Measurements from ENCODE around the gene LRIT2. TPM values are rescaled to one million over a fixed set of nuclear protein-coding genes. Genes with fewer than 3 reads are reported as not detected.
"Not testable (repeated sequence)": the region's sequence is repeated elsewhere in the genome, so short reads cannot be mapped to it uniquely, and the experiment has no call there.

The LRIT2 gene
- total RNA-seq, 1 donor from 2014 or later = not detected

DNA sequence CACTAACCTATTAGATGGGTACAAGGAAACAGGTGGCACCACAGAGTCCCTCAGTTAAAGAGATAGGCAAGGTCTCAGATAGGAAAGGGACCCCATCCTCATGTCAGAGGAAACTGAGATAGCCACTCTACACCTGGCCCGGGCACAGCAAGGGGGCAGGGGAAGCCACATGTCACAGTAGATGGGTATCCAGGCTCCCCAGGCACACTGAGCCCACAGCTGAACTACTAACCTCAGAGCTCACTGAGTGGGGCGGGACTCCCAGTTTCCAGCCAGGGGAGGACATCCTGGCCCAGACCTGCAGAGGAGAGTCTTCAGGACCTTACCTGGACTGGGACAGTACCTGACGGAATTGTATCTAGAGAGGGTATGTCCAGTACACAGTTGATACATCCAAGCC is 34.7 kb downstream of the LRIT2 start:
- Mint-ChIP-seq H3K4me1 (ENCODE audit: unreplicated experiment) (no peaks in the 10 kb centered on the region), H3K27ac (no peak overlapping the region), H3K36me3 (no peaks in the 10 kb centered on the region), H3K4me3 (no peak overlapping the region), H3K9me3 (no peaks in the 10 kb centered on the region), H3K27me3 (peaks cover 55% of the 10 kb centered on the region)
- TF ChIP-seq CTCF (conservative IDR thresholded peaks at IDR 0.05) = no peak
- DNase-seq (ENCODE audit: extremely low spot score, unreplicated experiment) = no peak

- TF ChIP-seq CTCF (conservative IDR thresholded peaks at IDR 0.05) = no peak
- Mint-ChIP-seq H3K4me3 (no peak overlapping the region), H3K36me3 (no peaks in the 10 kb centered on the region), H3K27ac (no peak overlapping the region), H3K4me1 (ENCODE audit: unreplicated experiment) (no peaks in the 10 kb centered on the region), H3K27me3 (peaks cover 44% of the 10 kb centered on the region), H3K9me3 (no peaks in the 10 kb centered on the region)
- DNase-seq (ENCODE audit: extremely low spot score, unreplicated experiment) = no peak
Measured at GRCh38 chr10:84188815-84189214, 36.5 kb downstream of the LRIT2 start.

DNA sequence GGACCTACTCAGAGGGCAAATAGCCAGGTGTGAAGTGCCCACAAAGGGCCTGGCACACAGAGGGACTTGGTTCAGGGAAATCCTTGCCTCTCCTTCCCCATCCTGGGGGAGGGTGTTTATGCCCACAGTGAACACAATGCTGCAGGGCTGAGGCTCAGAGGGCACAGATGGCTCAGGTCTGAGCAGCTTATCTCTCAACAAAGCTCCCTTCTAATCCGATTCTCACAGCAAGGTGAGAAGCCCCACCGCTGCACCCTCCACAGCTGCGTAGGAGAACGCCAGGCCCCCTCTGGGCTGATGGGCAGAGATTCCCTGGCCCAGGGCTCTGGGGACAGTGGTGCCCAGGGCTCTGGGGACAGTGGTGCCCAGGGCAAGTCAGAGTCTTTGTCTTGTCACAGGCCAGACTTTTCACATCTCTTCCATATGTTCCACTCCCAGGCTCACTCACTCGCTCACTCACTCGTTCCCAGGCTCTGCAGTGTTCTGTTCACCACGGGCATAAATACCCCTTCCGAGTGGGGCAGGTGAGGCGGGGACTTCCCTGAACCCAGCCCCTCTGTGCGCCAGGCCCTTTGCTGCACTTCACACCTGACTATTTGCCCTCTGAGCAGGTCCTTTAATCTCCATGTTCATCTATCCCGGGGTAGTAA is 39.7 kb downstream of the LRIT2 start:
- Mint-ChIP-seq H3K4me3 (no peak overlapping the region), H3K27ac (no peak overlapping the region), H3K27me3 (peaks cover 20% of the 10 kb centered on the region), H3K4me1 (ENCODE audit: unreplicated experiment) (no peaks in the 10 kb centered on the region), H3K36me3 (no peaks in the 10 kb centered on the region), H3K9me3 (no peaks in the 10 kb centered on the region)
- no peak for DNase-seq (ENCODE audit: extremely low spot score, unreplicated experiment)
- no peak for TF ChIP-seq CTCF (conservative IDR thresholded peaks at IDR 0.05)

GRCh38 chr10:84184517-84184916 is 40.8 kb downstream of the LRIT2 start:
- no peaks in the 10 kb centered on the region for H3K9me3 Mint-ChIP-seq
- DNase-seq (ENCODE audit: extremely low spot score, unreplicated experiment) = no peak
- no peak for TF ChIP-seq CTCF (conservative IDR thresholded peaks at IDR 0.05)
- H3K36me3 Mint-ChIP-seq = no peaks in the 10 kb centered on the region
- no peak overlapping the region for H3K27ac Mint-ChIP-seq
- H3K4me1 Mint-ChIP-seq (ENCODE audit: unreplicated experiment) = no peaks in the 10 kb centered on the region
- peaks cover 15% of the 10 kb centered on the region for H3K27me3 Mint-ChIP-seq
- no peak overlapping the region for H3K4me3 Mint-ChIP-seq

GRCh38 chr10:84181631-84182030 is 43.7 kb downstream of the LRIT2 start:
- H3K27ac Mint-ChIP-seq = no peak overlapping the region
- no peak for TF ChIP-seq CTCF (conservative IDR thresholded peaks at IDR 0.05)
- no peaks in the 10 kb centered on the region for H3K9me3 Mint-ChIP-seq
- H3K4me1 Mint-ChIP-seq (ENCODE audit: unreplicated experiment) = no peaks in the 10 kb centered on the region
- no peaks in the 10 kb centered on the region for H3K36me3 Mint-ChIP-seq
- H3K27me3 Mint-ChIP-seq = peaks cover 7% of the 10 kb centered on the region
- no peak for DNase-seq (ENCODE audit: extremely low spot score, unreplicated experiment)
- H3K4me3 Mint-ChIP-seq = no peak overlapping the region

GRCh38 chr10:84180386-84180785 is 45.0 kb downstream of the LRIT2 start:
- H3K9me3 Mint-ChIP-seq; H3K4me3 Mint-ChIP-seq; H3K27me3 Mint-ChIP-seq; H3K4me1 Mint-ChIP-seq (ENCODE audit: unreplicated experiment); H3K27ac Mint-ChIP-seq; DNase-seq (ENCODE audit: extremely low spot score, unreplicated experiment); H3K36me3 Mint-ChIP-seq: not testable (repeated sequence)
